IPS-20b (cell line): ENCODE measurements around the gene UPF1.

ENCODE experiments used
- H3K27ac ChIP-seq: one replicate; pipeline ENCODE4 v1.5.1; 2013; ENCODE audit warnings: low read length
- H3K27me3 ChIP-seq: 2 replicates; pipeline ENCODE4 v1.6.1; 2013; ENCODE audit warnings: mild to moderate bottlenecking, low read length, inconsistent platforms; ENCODE audit not compliant: insufficient read depth
- H3K36me3 ChIP-seq: 2 replicates; pipeline ENCODE4 v1.6.1; 2013; ENCODE audit warnings: low read depth, mild to moderate bottlenecking, inconsistent platforms, low read length, moderate library complexity; ENCODE audit not compliant: insufficient read depth
- H3K4me1 ChIP-seq: 2 replicates; pipeline ENCODE4 v1.6.1; 2013; ENCODE audit warnings: mild to moderate bottlenecking, control low read depth, inconsistent platforms, low read length, moderate library complexity; ENCODE audit not compliant: insufficient read depth
- H3K4me3 ChIP-seq: 2 replicates; pipeline ENCODE4 v1.5.1; 2013; ENCODE audit warnings: mild to moderate bottlenecking, low read length, inconsistent platforms
- H3K9ac ChIP-seq: 2 replicates; pipeline ENCODE4 v1.6.1; 2013; ENCODE audit warnings: low read depth, mild to moderate bottlenecking, inconsistent platforms, low read length, moderate library complexity
- H3K9me3 ChIP-seq: 2 replicates; pipeline ENCODE4 v1.6.1; 2013; ENCODE audit warnings: mild to moderate bottlenecking, low read depth, low read length, inconsistent platforms; ENCODE audit not compliant: insufficient read depth

The UPF1 gene

GRCh38 chr19:18893587-18894253, 62.0 kb downstream of the UPF1 start:
- H3K27ac ChIP-seq: no peak overlapping the region
- H3K36me3 ChIP-seq: no peaks in the 10 kb centered on the region
- H3K27me3 ChIP-seq: peaks cover 27% of the 10 kb centered on the region
- H3K9ac ChIP-seq: no peak overlapping the region
- H3K9me3 ChIP-seq: no peaks in the 10 kb centered on the region
- no peak overlapping the region for H3K4me3 ChIP-seq
- H3K4me1 ChIP-seq: no peaks in the 10 kb centered on the region; the same call in 1 of the 2 replicates

- H3K4me3 ChIP-seq: peak overlapping the region; percentile 71
- H3K27me3 ChIP-seq: peaks cover 27% of the 10 kb centered on the region
- no peaks in the 10 kb centered on the region for H3K36me3 ChIP-seq
- H3K4me1 ChIP-seq: no peaks in the 10 kb centered on the region; the same call in 1 of the 2 replicates
- H3K9me3 ChIP-seq: no peaks in the 10 kb centered on the region
- no peak overlapping the region for H3K27ac ChIP-seq
- H3K9ac ChIP-seq: peak overlapping the region; percentile 32; the same call in 1 of the 2 replicates
Observed at GRCh38 chr19:18894254-18895037, 62.7 kb downstream of the UPF1 start.

DNA sequence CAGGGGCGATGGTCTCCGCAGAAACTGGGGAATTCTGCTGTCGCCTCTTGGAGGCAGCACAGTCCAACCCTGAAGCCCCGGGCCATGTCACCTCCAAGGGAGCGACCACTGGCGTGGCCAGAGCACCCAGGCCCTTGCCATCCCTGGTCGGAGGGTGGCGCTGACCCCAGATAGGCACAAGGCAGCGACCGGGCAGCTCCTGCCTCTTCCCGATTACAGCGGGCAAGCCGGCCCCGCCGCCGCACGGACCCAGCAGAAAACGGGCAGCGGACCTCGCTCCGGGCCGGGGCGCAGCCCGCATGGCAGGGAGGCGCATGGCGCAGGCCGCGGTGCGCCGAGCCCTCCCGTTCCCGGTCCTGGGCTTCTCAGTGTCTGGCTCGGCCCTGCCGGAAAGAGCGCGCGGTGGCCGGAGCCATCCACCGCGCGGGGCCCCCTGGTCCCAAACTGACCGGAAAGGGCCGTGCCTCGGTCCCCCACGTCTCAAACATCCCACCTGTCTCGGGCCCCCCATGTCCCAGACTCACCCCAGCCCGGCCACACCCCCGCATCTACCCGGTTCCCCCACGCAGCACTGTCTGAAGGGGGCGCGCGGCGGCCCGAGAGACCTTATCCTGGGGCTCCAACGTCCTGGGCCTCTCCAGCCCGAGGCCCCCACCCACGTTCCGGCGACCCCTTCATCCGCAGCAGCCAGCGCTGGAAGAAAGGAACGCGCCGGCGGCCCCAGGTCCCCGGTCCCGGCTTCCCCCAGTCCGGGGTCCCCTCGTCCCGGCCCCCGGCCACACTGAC, 63.5 kb downstream of the UPF1 start:
- H3K27me3 ChIP-seq: peaks cover 27% of the 10 kb centered on the region
- no peaks in the 10 kb centered on the region; the same call in 1 of the 2 replicates for H3K4me1 ChIP-seq
- H3K36me3 ChIP-seq: no peaks in the 10 kb centered on the region
- H3K9me3 ChIP-seq: no peaks in the 10 kb centered on the region
- no peak overlapping the region for H3K27ac ChIP-seq
- peak overlapping the region; percentile 71 for H3K4me3 ChIP-seq
- peak overlapping the region; percentile 32; the same call in 1 of the 2 replicates for H3K9ac ChIP-seq

- Histone ChIP-seq H3K4me1 (no peaks in the 10 kb centered on the region; the same call in 1 of the 2 replicates), H3K4me3 (peak within 1 kb of the TSS; percentile 71; the same call in 1 of the 2 replicates), H3K27me3 (peaks cover 27% of the 10 kb centered on the region), H3K36me3 (no peaks in the 10 kb centered on the region), H3K27ac (no peak within 1 kb of the TSS), H3K9me3 (no peaks in the 10 kb centered on the region), H3K9ac (peak within 1 kb of the TSS; percentile 32; the same call in 1 of the 2 replicates)
Observed at GRCh38 chr19:18895824-18896341, 64.1 kb downstream of the UPF1 start, which contains the start of gene CERS1. TSS of gene CERS1 (minus strand) at chr19:18896158. CDS start at chr19:18896072, 86 bp downstream.

GRCh38 chr19:18896421-18896841, 64.7 kb downstream of the UPF1 start:
- Histone ChIP-seq H3K4me3 (peak overlapping the region; percentile 26; the same call in 1 of the 2 replicates), H3K9ac (no peak overlapping the region), H3K9me3 (no peaks in the 10 kb centered on the region), H3K4me1 (no peaks in the 10 kb centered on the region; the same call in 1 of the 2 replicates), H3K27ac (no peak overlapping the region), H3K27me3 (peaks cover 27% of the 10 kb centered on the region), H3K36me3 (no peaks in the 10 kb centered on the region)

DNA sequence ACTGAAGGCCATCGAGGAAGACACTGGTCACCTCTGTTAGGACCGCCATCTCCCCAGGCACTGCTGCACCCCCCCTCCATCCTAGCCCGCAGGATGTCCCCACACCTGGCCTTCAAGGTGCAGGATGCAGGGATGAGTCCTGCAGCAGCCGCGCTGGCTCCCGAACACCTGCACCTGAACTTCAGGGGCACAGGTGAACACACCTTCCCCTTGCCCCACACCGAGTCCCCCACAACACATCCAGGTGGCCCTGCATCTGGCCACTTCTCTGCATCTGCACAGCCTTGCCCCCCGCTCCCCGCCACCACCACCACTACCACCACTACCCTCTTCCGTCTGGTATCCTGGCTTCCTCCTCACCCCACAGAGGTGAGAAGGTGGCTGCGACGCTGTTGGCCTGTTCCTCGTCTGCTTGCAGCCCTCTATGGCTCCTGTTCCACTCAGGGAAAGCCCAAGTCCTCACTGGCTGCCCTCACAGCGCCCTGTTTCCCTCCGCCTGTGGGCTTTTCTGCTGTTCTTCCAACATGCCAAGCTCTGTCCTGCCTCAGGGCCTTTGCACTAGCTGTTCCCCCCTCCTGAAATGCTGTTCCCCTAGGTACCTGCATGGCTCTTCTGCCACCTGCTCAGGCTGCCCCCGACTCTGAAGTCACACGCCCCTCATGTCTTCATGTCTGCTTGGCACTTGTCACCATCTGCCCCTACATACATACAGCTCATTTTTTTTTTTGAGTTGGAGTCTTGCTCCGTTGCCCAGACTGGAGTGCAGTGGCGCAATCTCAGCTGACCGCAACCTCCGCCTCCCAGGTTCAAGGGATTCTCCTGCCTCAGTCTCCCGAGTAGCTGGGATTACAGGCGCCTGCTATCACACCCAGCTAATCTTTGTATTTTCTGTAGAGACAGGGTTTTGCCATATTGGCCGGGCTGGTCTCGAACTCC, 65.6 kb downstream of the UPF1 start:
- Histone ChIP-seq H3K4me1 (no peaks in the 10 kb centered on the region; the same call in 1 of the 2 replicates), H3K9ac (no peak overlapping the region), H3K36me3 (no peaks in the 10 kb centered on the region), H3K4me3 (no peak overlapping the region), H3K27ac (no peak overlapping the region), H3K27me3 (peaks cover 27% of the 10 kb centered on the region), H3K9me3 (no peaks in the 10 kb centered on the region)

DNA sequence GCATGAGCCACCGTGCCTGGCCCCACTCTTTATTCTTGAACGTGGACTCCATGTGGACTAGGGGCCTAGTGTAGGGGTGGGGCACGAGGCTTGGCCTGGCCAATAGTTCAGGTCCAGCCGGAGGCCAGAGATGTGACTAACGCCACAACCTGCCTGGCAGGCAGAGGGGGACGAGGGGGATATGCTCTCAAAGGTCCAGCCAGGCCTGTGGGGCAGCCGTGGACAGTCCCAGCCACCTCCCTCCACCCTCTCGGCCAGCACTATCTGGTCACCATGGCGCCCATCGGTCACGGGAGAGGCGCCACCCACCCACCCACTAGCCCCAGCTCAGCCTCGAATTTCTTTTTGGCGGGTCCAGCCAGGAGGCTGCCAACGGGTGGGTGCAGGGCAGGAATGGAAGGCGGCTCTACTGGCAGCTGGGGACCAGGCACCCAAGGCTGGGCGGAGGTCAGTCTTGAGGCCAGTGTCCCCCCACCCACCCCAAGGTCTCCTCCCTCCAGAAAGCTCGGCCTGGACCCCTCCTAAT, 66.4 kb downstream of the UPF1 start:
- H3K36me3 ChIP-seq: no peaks in the 10 kb centered on the region
- H3K27me3 ChIP-seq: peaks cover 27% of the 10 kb centered on the region
- no peak overlapping the region for H3K4me3 ChIP-seq
- H3K9me3 ChIP-seq: no peaks in the 10 kb centered on the region
- H3K27ac ChIP-seq: no peak overlapping the region
- H3K9ac ChIP-seq: no peak overlapping the region
- no peaks in the 10 kb centered on the region; the same call in 1 of the 2 replicates for H3K4me1 ChIP-seq

DNA sequence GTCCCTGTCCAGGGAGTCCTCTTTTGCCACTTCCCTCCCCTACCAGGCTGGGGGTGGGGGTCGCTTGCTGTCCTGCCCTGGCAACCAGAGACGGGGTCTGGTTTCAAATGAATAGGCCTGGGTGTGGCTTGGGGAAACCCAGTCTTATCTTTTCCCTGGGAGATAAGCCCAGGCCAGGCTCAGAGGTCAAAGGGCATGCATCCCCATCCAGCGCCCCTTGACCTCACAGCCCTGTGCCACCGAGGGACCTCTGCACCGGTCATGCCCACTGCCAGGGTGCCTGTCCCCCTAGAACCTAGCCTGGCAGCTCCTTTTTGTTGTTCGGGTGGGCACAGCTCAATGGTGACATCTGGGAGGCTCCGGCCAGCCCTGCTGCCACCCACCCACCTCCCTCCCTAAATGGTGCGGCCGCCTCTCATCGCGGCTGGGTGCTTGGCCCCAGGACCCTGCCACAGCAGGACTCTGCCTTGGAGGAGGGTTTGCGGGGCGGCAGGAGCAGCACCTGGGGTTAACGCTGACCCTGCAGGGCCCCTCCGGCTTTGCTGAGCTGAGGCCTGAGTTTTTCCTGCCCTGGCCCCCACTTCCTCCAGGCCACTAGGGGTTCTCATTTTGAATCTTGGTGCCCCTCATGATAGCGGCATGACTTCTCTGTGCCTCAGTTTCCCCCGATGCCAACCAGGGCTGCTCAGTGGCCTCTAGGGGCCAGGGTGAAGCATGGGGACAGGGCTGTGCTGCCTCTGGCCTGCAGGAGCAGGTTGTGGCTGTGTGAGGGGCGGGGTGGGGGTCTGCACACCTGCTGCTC, 67.0 kb downstream of the UPF1 start:
- no peak overlapping the region for H3K27ac ChIP-seq
- no peaks in the 10 kb centered on the region for H3K9me3 ChIP-seq
- H3K27me3 ChIP-seq: peaks cover 26% of the 10 kb centered on the region
- H3K9ac ChIP-seq: no peak overlapping the region
- no peaks in the 10 kb centered on the region; the same call in 1 of the 2 replicates for H3K4me1 ChIP-seq
- H3K36me3 ChIP-seq: no peaks in the 10 kb centered on the region
- no peak overlapping the region for H3K4me3 ChIP-seq

DNA sequence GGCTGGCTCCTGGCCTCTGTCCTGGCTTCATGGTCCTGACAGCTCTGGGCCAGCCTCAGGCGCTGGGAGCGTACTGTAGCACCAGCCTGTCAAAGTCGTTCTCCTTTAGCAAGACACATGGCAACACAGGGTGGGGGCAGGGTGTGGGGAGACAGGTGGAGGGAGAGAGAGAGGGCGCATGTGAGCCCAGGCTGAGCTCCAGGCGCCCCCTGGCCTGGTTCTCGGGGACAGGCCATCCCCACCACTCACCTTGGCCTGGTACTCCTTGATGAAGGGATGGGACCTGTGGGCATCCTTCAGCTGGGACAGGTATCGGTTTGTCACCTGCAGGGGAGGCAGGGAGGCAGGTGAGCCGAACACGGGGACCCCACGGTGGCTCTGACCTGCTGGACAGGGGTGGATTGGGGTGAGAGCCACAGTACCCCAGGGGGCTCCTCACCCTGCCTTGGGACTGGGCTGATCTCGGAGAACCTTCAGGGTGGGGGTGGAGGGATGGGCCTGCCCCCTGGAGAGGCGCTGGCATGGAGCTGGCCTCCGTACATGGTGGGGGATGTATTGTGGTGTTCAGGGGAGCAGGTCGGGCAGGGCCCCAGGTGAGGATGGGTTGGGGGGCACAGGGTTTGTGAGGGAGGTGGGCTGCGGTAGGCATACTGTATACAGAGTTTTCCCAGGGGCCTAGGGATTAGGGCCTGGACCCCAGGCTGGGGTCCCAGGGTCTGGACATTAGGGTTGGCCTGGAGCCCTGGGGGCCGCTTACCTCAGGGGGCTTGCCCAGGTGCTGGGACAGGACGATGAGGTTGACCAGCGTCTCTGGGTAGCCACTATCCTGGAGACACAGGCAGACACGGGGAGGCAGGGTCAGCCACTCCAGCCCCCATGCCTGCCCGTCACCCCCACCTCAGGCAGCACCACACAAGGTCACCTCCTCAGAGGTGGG, 68.1 kb downstream of the UPF1 start:
- H3K9ac ChIP-seq: no peak overlapping the region
- no peak overlapping the region for H3K4me3 ChIP-seq
- no peak overlapping the region for H3K27ac ChIP-seq
- peaks cover 18% of the 10 kb centered on the region for H3K27me3 ChIP-seq
- no peaks in the 10 kb centered on the region for H3K36me3 ChIP-seq
- no peaks in the 10 kb centered on the region; the same call in 1 of the 2 replicates for H3K4me1 ChIP-seq
- no peaks in the 10 kb centered on the region for H3K9me3 ChIP-seq
